Mucosa of stomach (tissue), 1 donor: ENCODE data around the gene GUCD1.
"Not testable (repeated sequence)": the region's sequence is repeated elsewhere in the genome, so short reads cannot be mapped to it uniquely, and the experiment has no call there.

Experiments used
- H3K27me3 ChIP-seq: one replicate; pipeline ENCODE4 v1.7.0; 2013; ENCODE audit warnings: mild to moderate bottlenecking, low read length; ENCODE audit not compliant: control insufficient read depth, insufficient read depth
- H3K36me3 ChIP-seq: one replicate; pipeline ENCODE4 v1.7.0; 2013; ENCODE audit warnings: low read length; ENCODE audit not compliant: control insufficient read depth, insufficient read depth
- H3K4me1 ChIP-seq: one replicate; pipeline ENCODE4 v1.7.0; 2013; ENCODE audit warnings: mild to moderate bottlenecking, low read length; ENCODE audit not compliant: control insufficient read depth, insufficient read depth
- H3K4me3 ChIP-seq: one replicate; pipeline ENCODE4 v1.7.0; 2013; ENCODE audit warnings: low read length
- H3K9ac ChIP-seq: one replicate; pipeline ENCODE4 v1.7.0; 2013; ENCODE audit warnings: mild to moderate bottlenecking, low read length, moderate library complexity
- H3K9me3 ChIP-seq: one replicate; pipeline ENCODE4 v1.7.0; 2013; ENCODE audit warnings: mild to moderate bottlenecking, low read length, moderate library complexity; ENCODE audit not compliant: control insufficient read depth
- donor health status: Pancreatic carcinoma.

GUCD1 gene

DNA sequence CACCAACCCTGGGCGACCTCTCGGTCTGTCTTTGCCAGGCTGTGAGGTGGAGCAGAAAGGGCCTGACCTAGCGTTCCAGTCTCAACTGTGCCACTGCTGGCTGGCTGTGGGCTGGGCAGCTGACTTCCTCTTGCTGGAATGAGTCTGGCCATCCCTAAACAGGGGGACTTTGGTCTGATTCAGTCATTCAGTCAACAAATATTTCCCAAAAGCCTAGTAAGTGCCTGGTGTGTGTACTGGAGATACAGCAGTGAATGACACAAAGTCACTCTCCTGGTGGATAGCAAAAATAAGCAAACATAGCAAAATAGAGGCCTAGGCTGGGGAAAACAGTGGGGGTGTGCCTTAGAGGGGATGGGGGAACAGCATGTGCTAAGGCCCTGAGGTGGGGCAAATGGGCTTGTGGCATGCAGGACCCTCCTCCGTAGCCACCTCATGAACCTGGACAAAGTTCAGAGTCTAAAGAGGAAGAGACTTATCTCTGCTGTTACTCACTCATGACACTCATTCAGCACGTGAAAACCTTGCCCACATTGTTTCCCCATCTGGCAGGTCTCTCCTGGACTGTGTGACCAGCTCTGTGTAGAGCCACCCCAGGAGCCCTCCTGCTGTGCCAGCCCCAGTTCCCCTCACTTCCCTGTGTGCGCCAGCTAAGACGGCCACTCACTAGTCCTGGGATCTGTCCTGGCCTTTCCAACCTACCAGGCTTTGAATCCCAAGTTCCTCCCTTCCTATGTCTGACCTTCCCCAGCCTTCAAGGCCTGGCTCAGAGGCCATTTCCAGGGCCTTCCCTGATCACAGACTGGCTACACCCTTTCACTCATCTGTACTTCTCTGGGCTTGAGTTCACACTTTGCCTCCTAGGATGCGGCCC, 4.7 kb downstream of the GUCD1 start:
- Histone ChIP-seq H3K9me3 (no peaks in the 10 kb centered on the region), H3K4me3 (no peak overlapping the region), H3K36me3 (peaks cover 18% of the 10 kb centered on the region), H3K9ac (no peak overlapping the region), H3K4me1 (peaks cover 63% of the 10 kb centered on the region), H3K27me3 (no peaks in the 10 kb centered on the region)

DNA sequence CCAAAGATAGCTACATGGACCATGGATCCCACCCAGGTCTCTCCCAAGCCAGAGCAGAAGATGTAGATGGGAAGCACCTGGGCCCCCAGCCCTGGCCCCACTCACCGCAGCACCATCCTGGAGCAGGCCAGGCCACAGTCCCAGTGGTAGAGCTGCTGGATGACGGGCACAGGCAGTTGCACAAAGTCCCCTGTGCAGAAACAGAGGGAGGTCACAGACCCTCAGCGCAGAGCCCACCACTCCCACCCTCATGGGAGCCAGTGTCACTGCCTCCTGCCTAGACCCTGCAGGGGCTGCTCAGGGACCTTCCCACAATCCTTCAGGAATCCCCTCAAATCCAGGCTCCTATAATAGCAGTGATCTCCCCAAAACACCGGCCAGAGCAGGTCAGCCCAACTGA, 6.1 kb downstream of the GUCD1 start:
- Histone ChIP-seq H3K36me3 (peaks cover 29% of the 10 kb centered on the region), H3K9me3 (no peaks in the 10 kb centered on the region), H3K4me1 (peaks cover 62% of the 10 kb centered on the region), H3K4me3 (no peak overlapping the region), H3K9ac (no peak overlapping the region), H3K27me3 (no peaks in the 10 kb centered on the region)

DNA sequence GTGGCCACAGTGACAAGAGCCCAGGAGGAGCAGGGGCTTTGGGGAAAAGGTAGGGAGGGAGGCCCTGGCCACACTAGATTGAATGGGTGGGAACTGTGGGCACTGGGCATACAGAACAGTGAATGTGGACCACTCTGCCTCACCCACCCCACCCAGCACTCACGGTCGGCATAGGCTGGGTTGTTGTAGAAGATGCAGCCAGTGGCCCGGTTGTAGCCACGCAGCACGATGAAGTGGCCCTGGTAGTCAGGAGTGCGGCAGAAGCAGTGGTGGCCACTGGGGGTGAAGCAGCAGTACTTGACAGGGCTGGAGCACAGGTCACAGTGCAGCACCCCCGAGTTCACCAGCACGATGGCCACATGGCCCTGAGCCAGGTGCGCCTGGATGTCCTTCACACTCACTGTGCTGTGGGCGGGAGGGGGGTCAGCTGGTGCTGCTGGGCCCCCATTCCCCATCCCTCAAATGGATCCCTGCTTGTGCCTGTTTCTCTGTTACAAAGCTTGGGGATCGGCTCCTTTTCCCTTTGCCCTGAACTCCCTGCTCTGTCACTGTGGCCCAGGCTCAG, 11.2 kb downstream of the GUCD1 start:
- H3K36me3 ChIP-seq = peaks cover 45% of the 10 kb centered on the region
- H3K9me3 ChIP-seq = no peaks in the 10 kb centered on the region
- H3K4me3 ChIP-seq = no peak overlapping the region
- no peak overlapping the region for H3K9ac ChIP-seq
- H3K4me1 ChIP-seq = peaks cover 13% of the 10 kb centered on the region
- no peaks in the 10 kb centered on the region for H3K27me3 ChIP-seq

GRCh38 chr22:24543185-24543601, 11.7 kb downstream of the GUCD1 start:
- Histone ChIP-seq H3K36me3 (peaks cover 45% of the 10 kb centered on the region), H3K9ac (no peak overlapping the region)

GRCh38 chr22:24542641-24543040, 12.3 kb downstream of the GUCD1 start:
- Histone ChIP-seq H3K36me3 (peaks cover 42% of the 10 kb centered on the region), H3K4me3 (no peak overlapping the region), H3K4me1 (peaks cover 7% of the 10 kb centered on the region), H3K27me3 (no peaks in the 10 kb centered on the region), H3K9ac (no peak overlapping the region), H3K9me3 (no peaks in the 10 kb centered on the region)

More at GRCh38 chr22:24543185-24543601, 11.7 kb downstream of the GUCD1 start:
- H3K4me3 ChIP-seq = no peak overlapping the region
- H3K27me3 ChIP-seq = no peaks in the 10 kb centered on the region
- no peaks in the 10 kb centered on the region for H3K9me3 ChIP-seq
- H3K4me1 ChIP-seq = peaks cover 10% of the 10 kb centered on the region

GRCh38 chr22:24541681-24542515, 13.0 kb downstream of the GUCD1 start:
- Histone ChIP-seq H3K4me1 (peaks cover 2% of the 10 kb centered on the region), H3K36me3 (peaks cover 35% of the 10 kb centered on the region), H3K9ac (no peak overlapping the region), H3K27me3 (no peaks in the 10 kb centered on the region), H3K9me3 (no peaks in the 10 kb centered on the region), H3K4me3 (no peak overlapping the region)

- no peak overlapping the region for H3K4me3 ChIP-seq
- H3K9me3 ChIP-seq = no peaks in the 10 kb centered on the region
- H3K36me3 ChIP-seq = peaks cover 27% of the 10 kb centered on the region
- H3K9ac ChIP-seq = no peak overlapping the region
- H3K4me1 ChIP-seq = no peaks in the 10 kb centered on the region
- H3K27me3 ChIP-seq = no peaks in the 10 kb centered on the region
Measured at GRCh38 chr22:24540470-24540869, 14.5 kb downstream of the GUCD1 start.

- Histone ChIP-seq H3K27me3 (no peaks in the 10 kb centered on the region), H3K4me3 (no peak overlapping the region), H3K4me1 (no peaks in the 10 kb centered on the region), H3K9ac (no peak overlapping the region), H3K9me3 (no peaks in the 10 kb centered on the region), H3K36me3 (no peaks in the 10 kb centered on the region)
Measured at GRCh38 chr22:24536089-24536488, 18.8 kb downstream of the GUCD1 start.

DNA sequence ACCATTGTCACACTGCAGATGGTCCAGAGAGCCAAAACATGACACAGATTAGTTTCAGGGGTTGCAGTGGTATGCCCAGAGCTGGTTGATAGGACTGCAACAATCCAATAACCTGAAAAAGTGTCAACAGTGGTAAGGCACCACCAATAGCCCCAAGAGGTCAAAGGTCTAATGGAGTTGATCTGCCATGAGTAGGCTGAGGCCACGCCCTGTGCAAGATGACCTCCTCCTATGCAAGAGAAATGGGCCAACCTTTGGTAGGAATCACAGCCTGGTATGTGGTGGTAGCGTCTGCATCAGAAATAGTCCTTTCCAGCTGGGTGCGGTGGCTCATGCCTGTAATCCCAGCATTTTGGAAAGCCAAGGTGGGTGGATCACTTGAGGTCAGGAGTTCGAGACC, 19.6 kb downstream of the GUCD1 start:
- H3K9me3 ChIP-seq = no peaks in the 10 kb centered on the region
- H3K4me3 ChIP-seq = no peak overlapping the region
- no peaks in the 10 kb centered on the region for H3K36me3 ChIP-seq
- H3K27me3 ChIP-seq = no peaks in the 10 kb centered on the region
- H3K9ac ChIP-seq = no peak overlapping the region
- H3K4me1 ChIP-seq = no peaks in the 10 kb centered on the region

DNA sequence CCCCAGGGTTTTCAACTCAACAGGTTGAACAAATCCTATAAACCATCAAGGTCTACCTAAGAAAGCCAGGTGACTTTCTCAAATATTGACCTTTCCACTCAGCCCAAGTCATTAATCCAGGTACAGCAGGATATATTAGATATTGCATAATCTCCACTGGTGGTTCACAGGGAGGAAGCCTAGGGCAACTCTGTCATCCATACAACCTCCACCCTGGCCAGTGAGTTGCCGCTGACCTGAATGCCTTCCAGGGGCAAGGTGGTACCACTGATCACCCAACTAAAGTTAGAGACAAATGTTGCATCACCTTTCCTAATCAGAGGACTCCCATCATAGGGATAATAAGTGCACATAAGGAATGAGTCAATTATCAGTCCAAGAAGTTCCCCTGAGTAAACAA, 22.9 kb downstream of the GUCD1 start:
- H3K27me3 ChIP-seq = no peaks in the 10 kb centered on the region
- no peak overlapping the region for H3K4me3 ChIP-seq
- no peaks in the 10 kb centered on the region for H3K4me1 ChIP-seq
- H3K9me3 ChIP-seq = no peaks in the 10 kb centered on the region
- H3K9ac ChIP-seq = no peak overlapping the region
- H3K36me3 ChIP-seq = no peaks in the 10 kb centered on the region

- H3K27me3 ChIP-seq, H3K9ac ChIP-seq, H3K4me1 ChIP-seq, H3K4me3 ChIP-seq, H3K36me3 ChIP-seq, H3K9me3 ChIP-seq: not testable (repeated sequence)
Measured at GRCh38 chr22:24530968-24531367, 24.0 kb downstream of the GUCD1 start.

- no peak overlapping the region for H3K9ac ChIP-seq
- no peaks in the 10 kb centered on the region for H3K9me3 ChIP-seq
- no peaks in the 10 kb centered on the region for H3K4me1 ChIP-seq
- H3K36me3 ChIP-seq = no peaks in the 10 kb centered on the region
- H3K4me3 ChIP-seq = no peak overlapping the region
- no peaks in the 10 kb centered on the region for H3K27me3 ChIP-seq
Measured at GRCh38 chr22:24529898-24530297, 25.0 kb downstream of the GUCD1 start.
